Measurements from ENCODE around the gene CLSTN2. TPM values are rescaled to one million over a fixed set of nuclear protein-coding genes. Genes with fewer than 3 reads are reported as not detected.

The CLSTN2 gene
- total RNA-seq, 1 experiment from 2014 or later, result 0.02 TPM

GRCh38 chr3:139939681-139940190 is 4.8 kb downstream of the CLSTN2 start:
- CTCF ChIA-PET, result no interaction called here
- ATAC-seq, result no peak
- TF ChIP-seq EGR1 (IDR thresholded peaks at IDR 0.05; ENCODE audit: low read depth), result no peak
- no peak for TF ChIP-seq POLR2AphosphoS5 (IDR thresholded peaks at IDR 0.05; ENCODE audit: low read depth, low read length)
- Histone ChIP-seq H2AFZ (ENCODE audit: low read depth, low read length, poor library complexity, severe bottlenecking) (no peak overlapping the region), H3K4me2 (ENCODE audit: low read length) (no peak overlapping the region), H3K4me1 (ENCODE audit: control insufficient read depth in 1 of 2, insufficient read depth in 2 of 2, low read length in 2 of 2) (no peaks in the 10 kb centered on the region), H3K27me3 (ENCODE audit: insufficient read depth, low read length) (peaks cover 55% of the 10 kb centered on the region), H3K4me3 (replicated peaks in 1 of 2; ENCODE audit: low read depth in 1 of 2, low read length in 2 of 2) (no peak overlapping the region), H3K27ac (ENCODE audit: low read depth, low read length) (no peak overlapping the region), H3K79me2 (ENCODE audit: insufficient read depth, low read length) (no peaks in the 10 kb centered on the region), H4K20me1 (ENCODE audit: insufficient read depth) (no peaks in the 10 kb centered on the region; the same call in 1 of the 2 replicates), H3K36me3 (ENCODE audit: control insufficient read depth in 1 of 2, insufficient read depth in 2 of 2, low read length in 2 of 2) (no peaks in the 10 kb centered on the region), H3K9me2 (ENCODE audit: insufficient read depth) (no peaks in the 10 kb centered on the region), H3K9me3 (ENCODE audit: control insufficient read depth in 1 of 2, insufficient read depth in 1 of 2, low read depth in 1 of 2, low read length in 2 of 2) (no peaks in the 10 kb centered on the region), H3K9ac (ENCODE audit: low read length) (no peak overlapping the region)
- intact Hi-C loops (cut with micrococcal nuclease), result loop anchor here (5.0 to 10.0 kb wide), 3 partner anchors 113 to 515 kb away; no protein-coding TSS in a partner anchor
- DNase-seq (ENCODE audit: low read depth, low spot score), result no peak
- POLR2A ChIA-PET, result no interaction called here
- RAD21 ChIA-PET (ENCODE audit: low non-redundant PET in 1 of 2, low total read pairs in 2 of 2, uncharacterized antibody in 2 of 2, unreplicated experiment in 2 of 2), result no interaction called here
- BruUV-seq (replicated peaks), result no TSS peak

GRCh38 chr3:139940622-139941021 is 5.6 kb downstream of the CLSTN2 start:
- intact Hi-C loops (cut with micrococcal nuclease), result no loop called here
- ChIA-PET POLR2A (no interaction called here), RAD21 (ENCODE audit: low non-redundant PET in 1 of 2, low total read pairs in 2 of 2, uncharacterized antibody in 2 of 2, unreplicated experiment in 2 of 2) (no interaction called here), CTCF (no interaction called here)
- Histone ChIP-seq H3K79me2 (ENCODE audit: insufficient read depth, low read length) (no peaks in the 10 kb centered on the region), H3K4me1 (ENCODE audit: control insufficient read depth in 1 of 2, insufficient read depth in 2 of 2, low read length in 2 of 2) (no peaks in the 10 kb centered on the region), H4K20me1 (ENCODE audit: insufficient read depth) (no peaks in the 10 kb centered on the region; the same call in 1 of the 2 replicates), H3K4me2 (ENCODE audit: low read length) (no peak overlapping the region), H3K27ac (ENCODE audit: low read depth, low read length) (no peak overlapping the region), H2AFZ (ENCODE audit: low read depth, low read length, poor library complexity, severe bottlenecking) (no peak overlapping the region), H3K27me3 (ENCODE audit: insufficient read depth, low read length) (peaks cover 60% of the 10 kb centered on the region), H3K36me3 (ENCODE audit: control insufficient read depth in 1 of 2, insufficient read depth in 2 of 2, low read length in 2 of 2) (no peaks in the 10 kb centered on the region), H3K9me2 (ENCODE audit: insufficient read depth) (no peaks in the 10 kb centered on the region), H3K9ac (ENCODE audit: low read length) (no peak overlapping the region), H3K4me3 (replicated peaks in 1 of 2; ENCODE audit: low read depth in 1 of 2, low read length in 2 of 2) (no peak overlapping the region), H3K9me3 (ENCODE audit: control insufficient read depth in 1 of 2, insufficient read depth in 1 of 2, low read depth in 1 of 2, low read length in 2 of 2) (no peaks in the 10 kb centered on the region)
- DNase-seq (ENCODE audit: low read depth, low spot score) (no peak), ATAC-seq (no peak)
- BruUV-seq (replicated peaks), result no TSS peak
- TF ChIP-seq CBX3 (IDR thresholded peaks at IDR 0.05; ENCODE audit: low read depth) (no peak), YY1 (IDR thresholded peaks at IDR 0.05; ENCODE audit: extremely low read depth, insufficient replicate concordance, low read depth, low read length) (no peak), FOSL1 (IDR thresholded peaks at IDR 0.05; ENCODE audit: low read depth) (no peak), SP1 (IDR thresholded peaks at IDR 0.05; ENCODE audit: low read depth) (no peak), CEBPB (IDR thresholded peaks at IDR 0.05; ENCODE audit: low read depth) (no peak), ZFX (IDR thresholded peaks at IDR 0.05) (no peak), RAD21 (IDR thresholded peaks at IDR 0.05; ENCODE audit: low read depth) (no peak), EGR1 (IDR thresholded peaks at IDR 0.05; ENCODE audit: low read depth) (no peak), JUND (IDR thresholded peaks at IDR 0.05) (no peak), POLR2AphosphoS5 (IDR thresholded peaks at IDR 0.05; ENCODE audit: low read depth, low read length) (no peak), ELF1 (IDR thresholded peaks at IDR 0.05; ENCODE audit: borderline replicate concordance, low read depth) (no peak), ZBTB33 (IDR thresholded peaks at IDR 0.05; ENCODE audit: extremely low read depth, insufficient replicate concordance, low read length) (no peak), EZH2 (IDR thresholded peaks at IDR 0.05) (no peak), TCF7L2 (IDR thresholded peaks at IDR 0.05; ENCODE audit: borderline replicate concordance, extremely low read depth, insufficient read depth, insufficient read length) (no peak)
- TF ChIP-seq, protein P1, sequence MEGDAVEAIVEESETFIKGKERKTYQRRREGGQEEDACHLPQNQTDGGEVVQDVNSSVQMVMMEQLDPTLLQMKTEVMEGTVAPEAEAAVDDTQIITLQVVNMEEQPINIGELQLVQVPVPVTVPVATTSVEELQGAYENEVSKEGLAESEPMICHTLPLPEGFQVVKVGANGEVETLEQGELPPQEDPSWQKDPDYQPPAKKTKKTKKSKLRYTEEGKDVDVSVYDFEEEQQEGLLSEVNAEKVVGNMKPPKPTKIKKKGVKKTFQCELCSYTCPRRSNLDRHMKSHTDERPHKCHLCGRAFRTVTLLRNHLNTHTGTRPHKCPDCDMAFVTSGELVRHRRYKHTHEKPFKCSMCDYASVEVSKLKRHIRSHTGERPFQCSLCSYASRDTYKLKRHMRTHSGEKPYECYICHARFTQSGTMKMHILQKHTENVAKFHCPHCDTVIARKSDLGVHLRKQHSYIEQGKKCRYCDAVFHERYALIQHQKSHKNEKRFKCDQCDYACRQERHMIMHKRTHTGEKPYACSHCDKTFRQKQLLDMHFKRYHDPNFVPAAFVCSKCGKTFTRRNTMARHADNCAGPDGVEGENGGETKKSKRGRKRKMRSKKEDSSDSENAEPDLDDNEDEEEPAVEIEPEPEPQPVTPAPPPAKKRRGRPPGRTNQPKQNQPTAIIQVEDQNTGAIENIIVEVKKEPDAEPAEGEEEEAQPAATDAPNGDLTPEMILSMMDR (IDR thresholded peaks at IDR 0.05 in 2 of 3, conservative IDR thresholded peaks at IDR 0.05 in 1 of 3; ENCODE audit: borderline replicate concordance in 1 of 3, insufficient read depth in 1 of 3, low read depth in 2 of 3, low read length in 2 of 3), result no peak

Data from HCT116 (cell line).